ENCODE data around the gene RPS27A. TPM values are rescaled to one million over a fixed set of nuclear protein-coding genes. Genes with fewer than 3 reads are reported as not detected.
"Not testable (repeated sequence)": the region's sequence is repeated elsewhere in the genome, so short reads cannot be mapped to it uniquely, and the experiment has no call there.

The RPS27A gene
- total RNA-seq, 1 donor from 2014 or later = 425 TPM

GRCh38 chr2:55235724-55236538, 3.4 kb downstream of the RPS27A start:
- ATAC-seq (no peak), DNase-seq (no peak)
- intact Hi-C loops (cut with micrococcal nuclease) = no loop called here

- intact Hi-C loops (cut with micrococcal nuclease) = no loop called here
- no peak for ATAC-seq
Measured at GRCh38 chr2:55236992-55237543, 4.6 kb downstream of the RPS27A start.

DNA sequence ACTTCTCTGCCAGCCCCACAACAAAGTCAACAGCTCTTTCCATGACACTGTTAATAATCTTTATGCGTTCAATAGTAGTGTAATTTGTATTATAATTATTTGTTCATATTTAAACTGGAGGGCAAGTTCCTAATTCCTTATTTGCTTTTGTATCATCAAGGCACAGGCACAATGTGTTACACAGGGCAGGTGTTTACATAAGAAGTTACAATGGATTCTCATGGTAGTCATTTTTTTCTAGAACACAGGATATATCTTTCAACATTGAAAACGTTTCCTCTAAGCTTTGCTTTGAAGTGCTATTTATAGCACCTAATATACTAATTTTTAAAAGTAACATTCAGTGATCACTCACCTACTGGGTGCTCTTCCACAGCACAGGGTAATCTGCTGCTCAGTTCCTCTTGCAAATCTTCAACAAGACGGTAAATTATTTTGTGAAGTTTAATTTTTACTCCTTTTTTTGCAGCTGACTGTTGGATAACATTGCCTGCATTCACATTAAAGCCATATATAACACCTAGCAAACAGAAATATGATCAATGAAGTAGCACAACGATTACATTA, 7.3 kb downstream of the RPS27A start:
- intact Hi-C loops (cut with micrococcal nuclease) = no loop called here
- DNase-seq (no peak), ATAC-seq (no peak)

More at GRCh38 chr2:55236992-55237543, 4.6 kb downstream of the RPS27A start:
- no peak for DNase-seq

- ATAC-seq; intact Hi-C loops (cut with micrococcal nuclease); DNase-seq: not testable (repeated sequence)
Measured at GRCh38 chr2:55241582-55241981, 9.1 kb downstream of the RPS27A start.

DNA sequence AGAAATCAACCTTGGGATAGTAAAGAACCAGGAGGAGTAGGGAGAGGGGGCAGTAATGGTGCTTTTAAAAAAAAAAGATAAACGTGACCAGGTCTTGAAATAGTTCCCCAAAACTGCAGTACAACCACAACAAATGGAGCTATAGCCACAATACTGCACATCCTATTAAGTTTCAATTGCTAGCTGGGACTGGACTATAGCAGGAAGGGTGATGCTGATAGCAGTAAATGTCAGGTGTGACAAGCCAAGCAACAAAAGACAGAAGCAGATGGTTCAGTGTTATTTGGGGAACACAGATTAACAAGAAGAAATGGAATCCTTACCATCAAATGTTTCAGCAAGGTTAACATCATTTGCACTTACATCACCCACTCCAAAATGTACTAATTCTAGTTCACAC, 10.1 kb downstream of the RPS27A start:
- intact Hi-C loops (cut with micrococcal nuclease) = no loop called here
- DNase-seq (no peak), ATAC-seq (no peak)

DNA sequence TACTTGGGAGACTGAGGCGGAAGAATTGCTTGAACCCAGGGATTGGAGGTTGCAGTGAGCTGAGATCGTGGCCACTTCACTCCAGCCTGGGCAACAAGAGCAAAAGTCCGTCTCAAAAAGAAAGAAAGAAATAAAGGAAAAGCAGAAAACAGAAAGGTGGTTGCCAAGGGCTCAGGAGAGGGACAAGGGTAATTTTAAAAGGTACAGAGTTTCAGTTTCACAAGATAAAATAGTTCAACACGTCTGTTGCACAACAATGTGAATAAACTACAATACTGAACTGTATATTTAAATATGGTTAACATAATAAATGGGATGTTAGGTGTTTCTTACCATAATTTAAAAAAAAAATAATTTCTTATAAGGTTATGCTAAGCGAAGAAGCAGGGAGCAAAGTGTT, 12.9 kb downstream of the RPS27A start:
- ATAC-seq (no peak), DNase-seq (no peak)
- intact Hi-C loops (cut with micrococcal nuclease) = no loop called here

- ATAC-seq = no peak
- DNase-seq = no peak
- intact Hi-C loops (cut with micrococcal nuclease) = no loop called here
Measured at GRCh38 chr2:55247025-55247424, 14.5 kb downstream of the RPS27A start.

DNA sequence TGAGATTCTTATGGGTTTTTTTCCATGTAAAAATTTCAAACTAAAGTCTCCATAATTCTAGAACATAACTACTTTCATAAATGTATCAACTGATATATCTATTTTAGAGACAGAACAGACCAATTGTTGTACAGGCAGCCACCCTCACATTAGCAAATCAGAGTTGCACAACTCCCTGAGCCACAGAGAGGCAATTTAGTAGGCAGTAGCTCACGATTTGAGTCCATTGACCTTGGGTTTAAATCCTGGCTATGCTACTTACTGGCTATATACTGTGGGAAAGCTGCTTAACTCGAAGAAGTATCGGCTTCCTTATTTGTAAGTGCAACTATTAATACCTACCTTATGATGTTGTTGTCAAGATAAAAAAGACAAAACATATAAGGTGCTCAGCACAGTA, 20.3 kb downstream of the RPS27A start:
- intact Hi-C loops (cut with micrococcal nuclease) = no loop called here
- ATAC-seq = no peak
- DNase-seq = no peak

GRCh38 chr2:55259586-55259985, 27.1 kb downstream of the RPS27A start:
- ATAC-seq; DNase-seq; intact Hi-C loops (cut with micrococcal nuclease): not testable (repeated sequence)

DNA sequence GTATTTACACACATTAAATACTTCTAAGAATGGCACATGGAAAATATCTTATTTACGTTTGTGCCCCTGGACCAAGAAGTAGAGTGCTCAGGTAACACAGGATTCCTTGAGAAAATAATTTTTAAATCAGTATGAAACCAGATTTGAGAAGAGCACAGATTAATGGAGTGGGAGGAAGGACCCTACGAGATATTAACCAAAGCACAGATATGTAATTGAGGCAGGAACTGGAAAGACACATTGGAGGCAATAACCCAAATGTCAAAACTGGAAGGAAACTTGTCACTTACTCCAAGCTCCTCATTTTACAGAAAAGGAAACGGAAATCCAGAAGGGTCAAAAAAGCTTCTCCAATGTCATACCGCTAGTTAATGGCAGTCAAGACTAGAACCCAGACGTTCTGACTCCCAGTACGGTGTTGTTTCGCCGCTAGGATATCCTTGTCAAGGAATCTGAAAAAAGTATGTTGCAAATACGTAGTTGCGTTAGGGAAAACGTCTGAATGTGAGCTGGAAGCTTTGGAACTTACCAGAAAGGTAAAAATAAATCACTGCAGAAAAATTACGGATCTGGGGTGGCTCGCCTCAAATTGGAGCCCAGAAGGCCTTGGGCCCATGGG, 35.9 kb downstream of the RPS27A start:
- ATAC-seq (peak; percentile 3), DNase-seq (no peak)
- intact Hi-C loops (cut with micrococcal nuclease) = no loop called here

GRCh38 chr2:55268907-55269644, 36.6 kb downstream of the RPS27A start, which contains the start of gene MTIF2:
Gene MTIF2, minus strand, starts transcription at chr2:55269231. Its CDS starts 5,373 bp downstream, at chr2:55263858.
- ATAC-seq = peak; percentile 100
- intact Hi-C loops (cut with micrococcal nuclease) = no loop called here
- peak; percentile 97 for DNase-seq

GRCh38 chr2:55269645-55269990, 37.1 kb downstream of the RPS27A start:
- ATAC-seq (peak; percentile 17), DNase-seq (no peak)
- intact Hi-C loops (cut with micrococcal nuclease) = no loop called here

GRCh38 chr2:55274346-55274745, 41.9 kb downstream of the RPS27A start:
- intact Hi-C loops (cut with micrococcal nuclease); ATAC-seq; DNase-seq: not testable (repeated sequence)

DNA sequence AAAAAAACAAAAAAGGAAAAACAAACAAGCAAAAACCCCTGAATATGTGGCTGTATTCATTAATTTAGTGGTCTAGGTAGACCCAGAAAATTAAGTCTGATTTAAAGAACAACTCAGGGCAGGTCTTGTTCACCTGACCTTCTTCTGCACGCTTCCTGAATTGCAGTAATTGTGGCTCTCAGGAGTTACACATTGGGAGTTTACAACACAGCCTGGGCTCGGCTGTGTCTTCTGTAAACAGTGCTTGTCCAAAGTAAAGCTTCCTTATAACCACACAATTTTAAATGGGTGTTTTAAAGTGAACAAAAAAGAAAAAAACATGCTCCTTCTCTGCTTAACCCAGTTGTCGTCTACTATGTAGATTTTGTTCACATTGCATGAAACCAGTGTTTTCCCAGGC, 44.8 kb downstream of the RPS27A start:
- intact Hi-C loops (cut with micrococcal nuclease) = no loop called here
- DNase-seq (no peak), ATAC-seq (no peak)

DNA sequence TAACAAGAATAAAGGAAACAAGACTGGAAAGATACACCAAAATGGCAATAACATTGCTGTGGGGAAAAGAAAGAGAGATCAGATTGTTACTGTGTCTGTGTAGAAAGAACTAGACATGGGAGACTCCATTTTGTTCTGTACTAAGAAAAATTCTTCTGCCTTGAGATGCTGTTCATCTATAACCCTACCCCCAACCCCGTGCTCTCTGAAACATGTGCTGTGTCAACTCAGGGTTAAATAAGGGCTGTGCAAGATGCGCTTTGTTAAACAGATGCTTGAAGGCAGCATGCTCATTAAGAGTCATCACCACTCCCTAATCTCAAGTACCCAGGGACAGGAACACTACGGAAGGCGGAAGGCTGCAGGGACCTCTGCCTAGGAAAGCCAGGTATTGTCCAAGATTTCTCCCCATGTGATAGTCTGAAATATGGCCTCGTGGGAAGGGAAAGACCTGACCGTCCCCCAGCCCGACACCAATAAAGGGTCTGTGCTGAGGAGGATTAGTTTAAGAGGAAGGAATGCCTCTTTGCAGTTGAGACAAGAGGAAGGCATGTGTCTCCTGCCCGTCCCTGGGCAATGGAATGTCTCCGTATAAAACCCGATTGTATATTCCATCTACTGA, 46.8 kb downstream of the RPS27A start:
- intact Hi-C loops (cut with micrococcal nuclease); DNase-seq: not testable (repeated sequence)

DNA sequence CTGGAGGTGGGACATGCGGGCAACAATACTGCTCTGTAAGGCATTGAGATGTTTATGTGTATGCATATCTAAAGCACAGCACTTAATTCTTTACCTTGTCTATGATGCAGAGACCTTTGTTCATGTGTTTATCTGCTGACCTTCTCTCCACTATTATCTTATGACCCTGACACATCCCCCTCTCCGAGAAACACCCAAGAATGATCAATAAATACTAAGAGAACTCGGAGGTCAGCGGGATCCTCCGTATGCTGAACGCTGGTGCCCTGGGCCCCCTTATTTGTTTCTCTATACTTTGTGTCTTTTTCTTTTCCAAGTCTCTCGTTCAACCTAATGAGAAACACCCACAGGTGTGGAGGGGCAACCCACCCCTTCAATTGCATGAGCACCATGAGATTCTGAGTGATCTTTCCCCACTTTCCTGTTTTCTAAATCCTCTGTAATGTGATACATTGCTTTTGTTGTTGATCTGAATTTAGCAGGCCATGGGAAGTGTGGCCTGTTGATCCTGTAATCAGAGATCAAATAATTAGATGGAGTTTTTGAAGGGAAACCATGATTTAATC, 47.5 kb downstream of the RPS27A start:
- DNase-seq; intact Hi-C loops (cut with micrococcal nuclease); ATAC-seq: not testable (repeated sequence)

More for the DNA sequence above, 46.8 kb downstream of the RPS27A start:
- ATAC-seq = not testable (repeated sequence)

DNA sequence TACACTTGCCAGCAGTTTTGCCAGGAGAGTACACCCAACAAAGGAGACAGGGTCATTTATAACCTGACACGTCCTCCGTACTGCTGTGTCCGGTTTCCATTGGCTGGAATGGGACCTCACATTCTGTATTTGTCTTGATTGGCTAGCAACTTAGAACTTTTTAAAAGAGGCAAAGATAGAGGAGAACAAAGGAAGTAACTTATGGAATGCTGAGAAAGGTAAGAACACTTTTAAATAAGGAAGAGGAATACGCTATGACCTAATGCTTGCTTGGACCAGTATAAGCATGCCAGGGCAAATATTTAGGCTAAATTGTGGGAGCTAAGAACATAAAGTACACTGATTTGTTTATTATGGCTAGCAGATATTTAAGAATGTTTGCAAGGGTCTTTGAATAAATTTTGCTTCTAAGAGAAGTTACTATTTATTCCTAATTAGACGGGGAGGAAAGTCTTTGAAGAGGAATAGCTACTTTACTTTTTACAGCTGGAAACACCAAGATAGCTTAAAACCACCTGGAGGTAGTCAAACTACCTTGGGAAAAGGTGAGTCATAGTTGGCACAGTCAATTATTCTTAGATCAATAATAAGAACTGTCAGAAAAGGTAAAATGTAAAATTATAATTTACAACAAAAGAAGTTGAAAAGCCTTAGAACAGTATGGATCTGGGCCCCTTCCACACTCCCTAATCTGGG, 48.5 kb downstream of the RPS27A start:
- DNase-seq; ATAC-seq; intact Hi-C loops (cut with micrococcal nuclease): not testable (repeated sequence)

Measured in left ventricle myocardium superior (tissue), 1 donor.